ENCODE results near the gene RBMS3.

DNA sequence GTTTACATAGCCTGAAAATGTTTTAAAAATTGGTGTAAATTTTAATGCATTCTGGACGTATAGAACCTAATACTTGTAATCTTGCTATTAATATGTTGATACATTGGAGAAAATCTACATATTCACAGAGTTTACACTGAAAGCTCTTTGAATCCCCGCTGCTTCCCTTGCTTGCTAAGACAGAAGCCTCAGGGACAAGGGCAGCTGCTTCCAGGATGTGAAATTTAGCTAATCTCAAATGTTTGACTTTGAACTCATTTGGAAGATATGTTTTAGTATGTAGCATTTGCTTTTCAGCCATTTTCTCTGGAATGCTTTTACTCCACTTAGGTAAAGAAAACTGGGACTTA is 172.0 kb downstream of the RBMS3 start:
- TF ChIP-seq, protein P1, sequence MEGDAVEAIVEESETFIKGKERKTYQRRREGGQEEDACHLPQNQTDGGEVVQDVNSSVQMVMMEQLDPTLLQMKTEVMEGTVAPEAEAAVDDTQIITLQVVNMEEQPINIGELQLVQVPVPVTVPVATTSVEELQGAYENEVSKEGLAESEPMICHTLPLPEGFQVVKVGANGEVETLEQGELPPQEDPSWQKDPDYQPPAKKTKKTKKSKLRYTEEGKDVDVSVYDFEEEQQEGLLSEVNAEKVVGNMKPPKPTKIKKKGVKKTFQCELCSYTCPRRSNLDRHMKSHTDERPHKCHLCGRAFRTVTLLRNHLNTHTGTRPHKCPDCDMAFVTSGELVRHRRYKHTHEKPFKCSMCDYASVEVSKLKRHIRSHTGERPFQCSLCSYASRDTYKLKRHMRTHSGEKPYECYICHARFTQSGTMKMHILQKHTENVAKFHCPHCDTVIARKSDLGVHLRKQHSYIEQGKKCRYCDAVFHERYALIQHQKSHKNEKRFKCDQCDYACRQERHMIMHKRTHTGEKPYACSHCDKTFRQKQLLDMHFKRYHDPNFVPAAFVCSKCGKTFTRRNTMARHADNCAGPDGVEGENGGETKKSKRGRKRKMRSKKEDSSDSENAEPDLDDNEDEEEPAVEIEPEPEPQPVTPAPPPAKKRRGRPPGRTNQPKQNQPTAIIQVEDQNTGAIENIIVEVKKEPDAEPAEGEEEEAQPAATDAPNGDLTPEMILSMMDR (IDR thresholded peaks at IDR 0.05) = no peak
- TF ChIP-seq POLR2A (IDR thresholded peaks at IDR 0.05) (no peak), POLR2AphosphoS5 (IDR thresholded peaks at IDR 0.05; ENCODE audit: insufficient read depth in 1 of 2, low read depth in 1 of 2) (no peak)

Data from vagina (tissue), 2 donors.